ENCODE results near the gene THOC2. TPM values are rescaled to one million over a fixed set of nuclear protein-coding genes. Genes with fewer than 3 reads are reported as not detected.
"Not testable (repeated sequence)": the region's sequence is repeated elsewhere in the genome, so short reads cannot be mapped to it uniquely, and the experiment has no call there.

The THOC2 gene
- polyA plus RNA-seq, 1 donor = 58.9 TPM

GRCh38 chrX:123735137-123735536 is 2.3 kb upstream of the THOC2 start:
- not testable (repeated sequence) for DNase-seq (ENCODE audit: low read depth)

- not testable (repeated sequence) for DNase-seq (ENCODE audit: low read depth)
These were observed 1.2 kb upstream of the THOC2 start for GRCh38 chrX:123734079-123734478.

- no peak for DNase-seq (ENCODE audit: low read depth)
These were observed 724 bp downstream of the THOC2 start for GRCh38 chrX:123731987-123732669.

GRCh38 chrX:123731258-123731986 is 1.4 kb downstream of the THOC2 start:
- no peak for DNase-seq (ENCODE audit: low read depth)

GRCh38 chrX:123728554-123728953 is 4.3 kb downstream of the THOC2 start:
- no peak for DNase-seq (ENCODE audit: low read depth)

GRCh38 chrX:123728016-123728415 is 4.8 kb downstream of the THOC2 start:
- DNase-seq (ENCODE audit: low read depth) = no peak

- DNase-seq (ENCODE audit: low read depth) = not testable (repeated sequence)
These were observed 10.7 kb downstream of the THOC2 start for GRCh38 chrX:123722193-123722592.

GRCh38 chrX:123720486-123720885 is 12.4 kb downstream of the THOC2 start:
- no peak for DNase-seq (ENCODE audit: low read depth)

GRCh38 chrX:123713841-123714240 is 19.0 kb downstream of the THOC2 start:
- no peak for DNase-seq (ENCODE audit: low read depth)

- no peak for DNase-seq (ENCODE audit: low read depth)
These were observed 19.4 kb downstream of the THOC2 start for GRCh38 chrX:123713434-123713833.

- not testable (repeated sequence) for DNase-seq (ENCODE audit: low read depth)
These were observed 21.7 kb downstream of the THOC2 start for GRCh38 chrX:123711201-123711600.

- no peak for DNase-seq (ENCODE audit: low read depth)
These were observed 28.1 kb downstream of the THOC2 start for GRCh38 chrX:123704781-123705180.

- peak; percentile 11 for DNase-seq (ENCODE audit: low read depth)
These were observed 33.8 kb downstream of the THOC2 start for GRCh38 chrX:123698979-123699520.

GRCh38 chrX:123696334-123696733 is 36.5 kb downstream of the THOC2 start:
- no peak for DNase-seq (ENCODE audit: low read depth)

GRCh38 chrX:123695242-123695641 is 37.6 kb downstream of the THOC2 start:
- DNase-seq (ENCODE audit: low read depth) = no peak

- DNase-seq (ENCODE audit: low read depth) = no peak
These were observed 41.1 kb downstream of the THOC2 start for GRCh38 chrX:123691776-123692175.

GRCh38 chrX:123688524-123688923 is 44.3 kb downstream of the THOC2 start:
- no peak for DNase-seq (ENCODE audit: low read depth)

GRCh38 chrX:123685232-123685631 is 47.6 kb downstream of the THOC2 start:
- no peak for DNase-seq (ENCODE audit: low read depth)

GRCh38 chrX:123682186-123682585 is 50.7 kb downstream of the THOC2 start:
- no peak for DNase-seq (ENCODE audit: low read depth)

- not testable (repeated sequence) for DNase-seq (ENCODE audit: low read depth)
These were observed 53.0 kb downstream of the THOC2 start for GRCh38 chrX:123679733-123680460.

- DNase-seq (ENCODE audit: low read depth) = no peak
These were observed 57.7 kb downstream of the THOC2 start for GRCh38 chrX:123675154-123675553.

- no peak for DNase-seq (ENCODE audit: low read depth)
These were observed 59.0 kb downstream of the THOC2 start for GRCh38 chrX:123673813-123674212.
